ENCODE data around the gene NRP2. TPM values are rescaled to one million over a fixed set of nuclear protein-coding genes. Genes with fewer than 3 reads are reported as not detected.

Gene NRP2
- total and polyA plus RNA-seq, 2 of the 13 experiments (the other 11 are each of a cell fraction or from before 2014, with no cell fraction given): 0.65 to 1.4 TPM

GRCh38 chr2:205785507-205786260 is 103.4 kb downstream of the NRP2 start (continued):
- TF ChIP-seq MLLT10 (CRISPR knock-in tag; IDR thresholded peaks at IDR 0.05): no peak
- TF ChIP-seq PHB2 (IDR thresholded peaks at IDR 0.05; ENCODE audit: partially characterized antibody): no peak
- TF ChIP-seq REPIN1 (CRISPR knock-in tag; IDR thresholded peaks at IDR 0.05; ENCODE audit: borderline replicate concordance, low read depth): no peak
- TF ChIP-seq SP2 (CRISPR knock-in tag; IDR thresholded peaks at IDR 0.05): no peak
- no peak for TF ChIP-seq MXI1 (IDR thresholded peaks at IDR 0.05; ENCODE audit: borderline replicate concordance, low read depth, low read length)
- TF ChIP-seq PHF21A (CRISPR knock-in tag; IDR thresholded peaks at IDR 0.05): no peak
- TF ChIP-seq ZC3H4 (CRISPR knock-in tag; IDR thresholded peaks at IDR 0.05; ENCODE audit: borderline replicate concordance): no peak
- TF ChIP-seq, protein P1, sequence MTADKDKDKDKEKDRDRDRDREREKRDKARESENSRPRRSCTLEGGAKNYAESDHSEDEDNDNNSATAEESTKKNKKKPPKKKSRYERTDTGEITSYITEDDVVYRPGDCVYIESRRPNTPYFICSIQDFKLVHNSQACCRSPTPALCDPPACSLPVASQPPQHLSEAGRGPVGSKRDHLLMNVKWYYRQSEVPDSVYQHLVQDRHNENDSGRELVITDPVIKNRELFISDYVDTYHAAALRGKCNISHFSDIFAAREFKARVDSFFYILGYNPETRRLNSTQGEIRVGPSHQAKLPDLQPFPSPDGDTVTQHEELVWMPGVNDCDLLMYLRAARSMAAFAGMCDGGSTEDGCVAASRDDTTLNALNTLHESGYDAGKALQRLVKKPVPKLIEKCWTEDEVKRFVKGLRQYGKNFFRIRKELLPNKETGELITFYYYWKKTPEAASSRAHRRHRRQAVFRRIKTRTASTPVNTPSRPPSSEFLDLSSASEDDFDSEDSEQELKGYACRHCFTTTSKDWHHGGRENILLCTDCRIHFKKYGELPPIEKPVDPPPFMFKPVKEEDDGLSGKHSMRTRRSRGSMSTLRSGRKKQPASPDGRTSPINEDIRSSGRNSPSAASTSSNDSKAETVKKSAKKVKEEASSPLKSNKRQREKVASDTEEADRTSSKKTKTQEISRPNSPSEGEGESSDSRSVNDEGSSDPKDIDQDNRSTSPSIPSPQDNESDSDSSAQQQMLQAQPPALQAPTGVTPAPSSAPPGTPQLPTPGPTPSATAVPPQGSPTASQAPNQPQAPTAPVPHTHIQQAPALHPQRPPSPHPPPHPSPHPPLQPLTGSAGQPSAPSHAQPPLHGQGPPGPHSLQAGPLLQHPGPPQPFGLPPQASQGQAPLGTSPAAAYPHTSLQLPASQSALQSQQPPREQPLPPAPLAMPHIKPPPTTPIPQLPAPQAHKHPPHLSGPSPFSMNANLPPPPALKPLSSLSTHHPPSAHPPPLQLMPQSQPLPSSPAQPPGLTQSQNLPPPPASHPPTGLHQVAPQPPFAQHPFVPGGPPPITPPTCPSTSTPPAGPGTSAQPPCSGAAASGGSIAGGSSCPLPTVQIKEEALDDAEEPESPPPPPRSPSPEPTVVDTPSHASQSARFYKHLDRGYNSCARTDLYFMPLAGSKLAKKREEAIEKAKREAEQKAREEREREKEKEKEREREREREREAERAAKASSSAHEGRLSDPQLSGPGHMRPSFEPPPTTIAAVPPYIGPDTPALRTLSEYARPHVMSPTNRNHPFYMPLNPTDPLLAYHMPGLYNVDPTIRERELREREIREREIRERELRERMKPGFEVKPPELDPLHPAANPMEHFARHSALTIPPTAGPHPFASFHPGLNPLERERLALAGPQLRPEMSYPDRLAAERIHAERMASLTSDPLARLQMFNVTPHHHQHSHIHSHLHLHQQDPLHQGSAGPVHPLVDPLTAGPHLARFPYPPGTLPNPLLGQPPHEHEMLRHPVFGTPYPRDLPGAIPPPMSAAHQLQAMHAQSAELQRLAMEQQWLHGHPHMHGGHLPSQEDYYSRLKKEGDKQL (CRISPR knock-in tag; IDR thresholded peaks at IDR 0.05; ENCODE audit: low read depth): no peak
- no peak for TF ChIP-seq KAT2B (IDR thresholded peaks at IDR 0.05; ENCODE audit: borderline replicate concordance, low read depth, low read length)
